Activated CD8-positive, alpha-beta memory T cell treated with anti-CD3 and anti-CD28 coated beads for 24 hours (primary cell): Measurements from ENCODE around the gene MS4A6E.

Experiments used
- DNase-seq: peaks from one replicate; pipeline ENCODE4 v3.0.0-alpha.2; 2020

The MS4A6E gene

DNA sequence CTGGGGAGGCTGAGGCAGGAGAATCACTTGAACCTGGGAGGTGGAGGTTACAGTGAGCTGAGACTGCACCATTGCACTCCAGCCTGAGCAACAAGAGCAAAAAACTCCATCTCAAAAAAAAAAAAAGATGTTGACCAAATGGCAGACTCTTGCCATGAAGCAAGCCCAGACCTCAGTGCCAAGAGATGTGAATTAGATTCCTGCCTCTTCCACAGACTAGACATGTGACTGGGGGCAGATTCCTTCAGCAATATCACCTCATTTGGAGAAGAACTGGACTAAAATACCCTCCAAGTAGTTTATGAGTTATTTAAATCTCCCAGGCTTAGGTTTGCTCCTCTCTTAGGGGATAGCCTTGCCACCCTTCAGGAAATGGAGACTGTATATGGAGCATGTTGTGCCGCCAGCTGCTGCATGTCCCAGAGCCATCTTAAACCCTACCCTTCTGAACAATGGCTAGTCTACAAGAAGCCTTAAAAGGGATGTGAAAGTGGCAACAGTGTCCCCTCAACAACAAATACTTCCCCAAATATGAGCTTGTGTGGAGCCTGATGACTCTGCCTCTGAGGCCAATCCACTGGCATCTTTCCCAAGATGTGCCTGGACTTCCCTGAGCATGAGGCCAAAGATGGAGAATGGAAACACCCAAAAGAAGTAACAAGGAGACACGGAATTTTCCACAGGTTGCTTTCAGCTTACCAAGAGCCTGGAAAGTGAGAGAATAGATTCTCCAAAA lies 50.5 kb downstream of the MS4A6E start:
- no peak for DNase-seq

DNA sequence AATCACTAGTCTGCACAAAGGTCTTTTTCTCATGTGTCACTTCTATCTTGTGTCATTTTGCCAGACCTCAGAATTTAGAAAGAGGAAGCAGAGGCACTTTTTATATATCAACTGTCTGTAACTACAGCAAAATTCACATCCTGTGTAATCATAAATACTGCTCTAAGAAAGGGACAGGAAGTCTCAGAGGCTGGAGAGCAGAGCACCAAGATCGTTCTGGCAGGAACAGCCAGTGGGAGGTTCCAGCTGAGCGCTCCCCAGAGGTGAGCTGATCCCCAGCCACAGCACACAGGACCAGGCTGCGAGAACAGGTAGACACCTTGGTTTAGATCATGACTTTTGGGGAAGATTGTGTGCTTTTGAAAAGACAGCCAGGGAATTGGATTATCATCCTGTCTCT lies 51.3 kb downstream of the MS4A6E start, which contains the start of gene MS4A7:
Gene MS4A7 (plus strand): TSS at position 179 of the 400 bp plus-strand sequence. CDS start 4,610 bp downstream, outside the sequence.
- DNase-seq = no peak

DNA sequence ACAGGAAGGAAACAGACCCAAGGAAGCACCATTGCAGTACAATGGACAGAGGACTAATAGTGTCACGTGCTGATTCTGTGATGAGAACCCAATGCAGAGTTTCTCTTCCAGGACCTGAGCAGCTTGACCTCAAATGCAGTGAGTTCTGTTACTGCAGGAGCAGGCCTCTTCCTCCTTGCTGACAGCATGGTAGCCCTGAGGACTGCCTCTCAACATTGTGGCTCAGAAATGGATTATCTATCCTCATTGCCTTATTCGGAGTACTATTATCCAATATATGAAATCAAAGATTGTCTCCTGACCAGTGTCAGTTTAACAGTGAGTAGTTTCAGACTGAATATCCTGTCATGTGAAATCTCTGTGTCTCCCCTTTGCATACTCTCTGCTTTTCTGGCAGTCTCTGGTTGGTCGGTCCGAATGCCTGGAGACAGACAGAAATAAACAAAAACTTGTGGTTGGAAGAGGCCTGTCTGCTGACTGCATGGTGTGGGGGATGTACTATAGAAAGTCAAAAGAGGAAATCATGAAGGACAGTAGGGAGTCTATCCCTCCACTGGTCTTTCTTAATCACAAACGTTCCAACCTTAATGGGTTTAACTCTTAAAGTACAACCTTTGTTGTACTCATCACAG lies 62.3 kb downstream of the MS4A6E start:
- no peak for DNase-seq

DNA sequence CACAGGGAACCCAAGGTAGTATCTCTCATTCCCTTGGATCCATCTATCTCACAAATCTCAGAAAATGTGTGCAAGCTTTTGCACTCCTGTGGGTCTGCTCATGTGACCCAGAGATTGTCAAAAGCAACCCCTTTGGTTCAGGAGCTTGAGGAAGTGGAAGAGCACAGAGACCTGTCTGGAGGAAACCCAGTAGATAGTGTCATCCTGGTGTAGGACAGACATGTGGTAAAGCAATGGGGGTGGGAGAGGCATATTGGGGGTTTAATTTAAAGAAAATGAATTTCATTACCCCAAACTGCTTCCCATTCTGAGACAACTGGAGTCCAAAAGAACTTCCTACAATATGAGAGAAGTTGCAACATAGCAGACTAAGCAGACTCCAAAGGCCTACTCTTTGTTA lies 63.4 kb downstream of the MS4A6E start:
- no peak for DNase-seq
